Endothelial cell of umbilical vein (primary cell): ENCODE results near the gene ZPR1. TPM values are rescaled to one million over a fixed set of nuclear protein-coding genes. Genes with fewer than 3 reads are reported as not detected.

ENCODE experiments used
- BruUV-seq: library from RNA; stranded (reverse); fragments of 400-500 nt; replicated peaks from 2 replicates; lab custom pipeline; 2021; lab: Mats Ljungman, UMichigan
- CTCF ChIA-PET: fragments of 300-600, 350-600 bp; sonication (Branson Sonifier 250); formaldehyde crosslinking; loops from one replicate; lab custom pipeline; 2021; ENCODE audit warnings: antibody characterized with exemption, inconsistent platforms; lab: Charles Lee
- POLR2A ChIA-PET: fragments of 300-600, 350-600 bp; sonication (Branson Sonifier 250); formaldehyde crosslinking; loops from one replicate; lab custom pipeline; 2021; ENCODE audit warnings: antibody characterized with exemption, inconsistent platforms; lab: Charles Lee
- DNase-seq: peaks from one replicate; pipeline ENCODE4 v3.0.0-alpha.2; 2011; ENCODE audit warnings: low read depth, low spot score
- FAIRE-seq: peaks from 2 replicates; lab custom pipeline; 2011; peaks lifted over from hg19 to GRCh38; lab: Jason Lieb, UNC
- H2AFZ ChIP-seq: 2 replicates; pipeline ENCODE4 v1.6.0; 2012; ENCODE audit warnings: low read depth, low read length, control low read depth, inconsistent platforms
- H3K27ac ChIP-seq: 2 replicates; pipeline ENCODE4 v1.5.1; 2011; ENCODE audit warnings: low read depth, mild to moderate bottlenecking, control low read depth, low read length, moderate library complexity; ENCODE audit not compliant: insufficient read depth
- H3K27me3 ChIP-seq, 2 experiments: 2 replicates each; pipeline versions ENCODE4 v1.6.0 to v1.6.1; 2011; ENCODE audit warnings: low read length in 2 of 2, mixed read lengths in 1 of 2; ENCODE audit not compliant: control insufficient read depth in 2 of 2, insufficient read depth in 2 of 2
- H3K36me3 ChIP-seq, 2 experiments: 2 replicates in 1 of 2; 3 replicates in 1 of 2; pipeline ENCODE4 v1.5.1; 2011; ENCODE audit warnings: low read length in 2 of 2, mild to moderate bottlenecking in 1 of 2, moderate library complexity in 1 of 2; ENCODE audit not compliant: control insufficient read depth in 2 of 2, insufficient read depth in 2 of 2; ENCODE audit errors: extremely low read depth in 1 of 2
- H3K4me1 ChIP-seq: 3 replicates; pipeline ENCODE4 v1.5.1; 2011; ENCODE audit warnings: mild to moderate bottlenecking, low read length; ENCODE audit not compliant: control insufficient read depth, insufficient read depth; ENCODE audit errors: extremely low read depth
- H3K4me2 ChIP-seq: 2 replicates; pipeline ENCODE4 v1.6.1; 2011; ENCODE audit warnings: low read length, control low read depth, mixed read lengths; ENCODE audit not compliant: insufficient read depth
- H3K4me3 ChIP-seq, 3 experiments: fragments of 200-600 bp in 1 of 3; sonication (generic), shearing (Covaris generic) in 1 of 3; replicated peaks in 1 of 3; 2 replicates each; pipeline ENCODE4 v1.5.1; 2011 to 2016; ENCODE audit warnings: control low read depth in 3 of 3, low read length in 3 of 3, mild to moderate bottlenecking in 2 of 3, inconsistent platforms in 1 of 3, low read depth in 1 of 3, moderate library complexity in 1 of 3; ENCODE audit not compliant: insufficient read depth in 1 of 3
- H3K79me2 ChIP-seq: 2 replicates; pipeline ENCODE4 v1.6.0; 2012; ENCODE audit warnings: low read length, inconsistent platforms; ENCODE audit not compliant: control insufficient read depth, insufficient read depth
- H3K9ac ChIP-seq: replicated peaks from 2 replicates; pipeline ENCODE3; 2011; ENCODE audit warnings: low read length, control low read depth; ENCODE audit not compliant: insufficient read depth; ENCODE audit errors: extremely low read depth
- H3K9me1 ChIP-seq: replicated peaks from 3 replicates; pipeline ENCODE4 v1.6.0; 2011; ENCODE audit warnings: mild to moderate bottlenecking, low read length; ENCODE audit not compliant: control insufficient read depth, insufficient read depth; ENCODE audit errors: extremely low read depth
- H3K9me3 ChIP-seq: replicated peaks from 2 replicates; pipeline ENCODE4 v1.5.1; 2012; ENCODE audit warnings: low read length, inconsistent platforms; ENCODE audit not compliant: control insufficient read depth, insufficient read depth
- H4K20me1 ChIP-seq: replicated peaks from 2 replicates; pipeline ENCODE3; 2011; ENCODE audit warnings: mild to moderate bottlenecking, low read length; ENCODE audit not compliant: control insufficient read depth, insufficient read depth; ENCODE audit errors: extremely low read depth
- EZH2 ChIP-seq: IDR thresholded peaks from 2 replicates; pipeline ENCODE4 v1.6.1; 2012; ENCODE audit warnings: borderline replicate concordance, low read depth, mild to moderate bottlenecking, moderate library complexity, low read length, inconsistent platforms; ENCODE audit not compliant: severe bottlenecking
- FOS ChIP-seq: IDR thresholded peaks from 2 replicates; pipeline ENCODE4 v1.6.1; 2011; ENCODE audit warnings: mild to moderate bottlenecking, low read length, moderate library complexity, borderline replicate concordance; ENCODE audit not compliant: insufficient read depth
- GATA2 ChIP-seq: IDR thresholded peaks from 2 replicates; pipeline ENCODE4 v1.7.0; 2011; ENCODE audit warnings: low read depth, mild to moderate bottlenecking, moderate library complexity, mixed read lengths, low read length; ENCODE audit not compliant: insufficient read length, insufficient read depth
- JUN ChIP-seq: IDR thresholded peaks from 2 replicates; pipeline ENCODE4 v1.6.1; 2011; ENCODE audit warnings: borderline replicate concordance, low read depth; ENCODE audit not compliant: insufficient read length, insufficient read depth
- MAX ChIP-seq: IDR thresholded peaks from 2 replicates; pipeline ENCODE4 v1.6.1; 2011; ENCODE audit not compliant: insufficient read depth, insufficient read length
- POLR2AphosphoS5 ChIP-seq: IDR thresholded peaks from 2 replicates; pipeline ENCODE4 v1.6.1; 2012; ENCODE audit warnings: low read depth, mild to moderate bottlenecking, control low read depth, low read length, moderate library complexity; ENCODE audit not compliant: insufficient read depth
- dilution Hi-C: fragments of 300-500 bp; cut with MboI; formaldehyde crosslinking; loops from one replicate; pipeline ENCODE4 v1.15.0; 2019; ENCODE audit warnings: low sequenced_read_pairs; ENCODE audit not compliant: extremely low pct_ligation_motif_present
- intact Hi-C: fragments of 100-400 bp; cut with micrococcal nuclease; formaldehyde crosslinking; loops from one replicate; pipeline ENCODE4 v1.10.0; 2022
- polyA plus RNA-seq, 4 experiments: library from polyadenylated mRNA; depleted of rRNA in 3 of 4; stranded (reverse) in 3 of 4; unstranded in 1 of 4; fragments of >200 nt; gene quantifications; 2 replicates each; pipeline versions ENCODE4 v1.2.1 to v1.2.3, GENCODE V29; 2011 to 2012; ENCODE audit warnings: missing spikeins in 1 of 4
- total RNA-seq: library from RNA; stranded (reverse); gene quantifications from 2 replicates; pipeline ENCODE4 v1.2.3, GENCODE V29; 2021
- TF ChIP-seq, protein P1 (sequence below), 2 donors: IDR thresholded peaks; 1 replicate in 1 of 2; 2 replicates in 1 of 2; pipeline ENCODE4 v1.5.1; 2011; ENCODE audit warnings: low read length in 2 of 2, mild to moderate bottlenecking in 2 of 2, moderate library complexity in 2 of 2, control low read depth in 1 of 2, inconsistent platforms in 1 of 2, low read depth in 1 of 2; ENCODE audit not compliant: insufficient read depth in 1 of 2; ENCODE audit errors: extremely low read depth in 1 of 2

Gene ZPR1
- total and polyA plus RNA-seq, 2 donors (not counting 3 experiments of a cell fraction or from before 2014, with no cell fraction given) = 22.6 to 54.5 TPM

GRCh38 chr11:116792869-116793771 is 5.3 kb upstream of the ZPR1 start:
- H3K79me2 ChIP-seq = no peaks in the 10 kb centered on the region
- no peaks in the 10 kb centered on the region for H3K27me3 ChIP-seq
- intact Hi-C loops (loop anchor here (5.0 kb wide), 1 partner anchor 74 kb away; no protein-coding TSS in a partner anchor), dilution Hi-C loops (no loop called here)
- H3K9ac ChIP-seq = no peak overlapping the region
- H2AFZ ChIP-seq = peak overlapping the region; percentile 55
- TF ChIP-seq JUN (no peak), GATA2 (no peak), FOS (peak; percentile 71), POLR2AphosphoS5 (no peak), EZH2 (no peak), MAX (no peak)
- TF ChIP-seq, protein P1, sequence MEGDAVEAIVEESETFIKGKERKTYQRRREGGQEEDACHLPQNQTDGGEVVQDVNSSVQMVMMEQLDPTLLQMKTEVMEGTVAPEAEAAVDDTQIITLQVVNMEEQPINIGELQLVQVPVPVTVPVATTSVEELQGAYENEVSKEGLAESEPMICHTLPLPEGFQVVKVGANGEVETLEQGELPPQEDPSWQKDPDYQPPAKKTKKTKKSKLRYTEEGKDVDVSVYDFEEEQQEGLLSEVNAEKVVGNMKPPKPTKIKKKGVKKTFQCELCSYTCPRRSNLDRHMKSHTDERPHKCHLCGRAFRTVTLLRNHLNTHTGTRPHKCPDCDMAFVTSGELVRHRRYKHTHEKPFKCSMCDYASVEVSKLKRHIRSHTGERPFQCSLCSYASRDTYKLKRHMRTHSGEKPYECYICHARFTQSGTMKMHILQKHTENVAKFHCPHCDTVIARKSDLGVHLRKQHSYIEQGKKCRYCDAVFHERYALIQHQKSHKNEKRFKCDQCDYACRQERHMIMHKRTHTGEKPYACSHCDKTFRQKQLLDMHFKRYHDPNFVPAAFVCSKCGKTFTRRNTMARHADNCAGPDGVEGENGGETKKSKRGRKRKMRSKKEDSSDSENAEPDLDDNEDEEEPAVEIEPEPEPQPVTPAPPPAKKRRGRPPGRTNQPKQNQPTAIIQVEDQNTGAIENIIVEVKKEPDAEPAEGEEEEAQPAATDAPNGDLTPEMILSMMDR (IDR thresholded peaks at IDR 0.05; ENCODE audit: extremely low read depth in 1 of 2, insufficient read depth in 1 of 2, low read depth in 1 of 2, low read length in 2 of 2) = no peak
- no peak overlapping the region for H3K4me3 ChIP-seq
- CTCF ChIA-PET = interaction anchor here (1.1 to 5.5 kb wide), 8 partner anchors 8 to 436 kb away, joined by 3 to 272 read pairs (median 7); partner anchors contain the start of gene APOA1
- BruUV-seq = no TSS peak
- no peaks in the 10 kb centered on the region for H4K20me1 ChIP-seq
- H3K9me1 ChIP-seq = no peaks in the 10 kb centered on the region
- no peak overlapping the region for H3K27ac ChIP-seq
- FAIRE-seq = no peak
- H3K4me2 ChIP-seq = no peak overlapping the region
- DNase-seq = no peak
- H3K9me3 ChIP-seq = no peaks in the 10 kb centered on the region
- peaks cover 5% of the 10 kb centered on the region for H3K4me1 ChIP-seq
- POLR2A ChIA-PET = interaction anchor here (1.0 kb wide), 1 partner anchor 313 kb away, joined by 5 read pairs; no protein-coding TSS in a partner anchor
- H3K36me3 ChIP-seq = no peaks in the 10 kb centered on the region
